GM12872 (cell line): ENCODE results near the gene COL9A2.

Experiments
- CTCF ChIP-seq: IDR thresholded peaks from 3 replicates; pipeline ENCODE4 v1.5.1; 2011; ENCODE audit warnings: low read depth, mild to moderate bottlenecking, low read length, moderate library complexity; ENCODE audit not compliant: insufficient read depth

Gene COL9A2

GRCh38 chr1:40315795-40316594 lies 1.1 kb downstream of the COL9A2 start:
- 0 out of 3 replicates have a peak, but pooled peaks have one; percentile 7 for TF ChIP-seq CTCF

- peak; percentile 97 for TF ChIP-seq CTCF
Measured at GRCh38 chr1:40315239-40315794, 1.8 kb downstream of the COL9A2 start.

GRCh38 chr1:40314721-40315238 lies 2.3 kb downstream of the COL9A2 start:
- TF ChIP-seq CTCF: no peak

- no peak for TF ChIP-seq CTCF
Measured at GRCh38 chr1:40313958-40314720, 2.9 kb downstream of the COL9A2 start.

GRCh38 chr1:40313329-40313957 lies 3.6 kb downstream of the COL9A2 start:
- TF ChIP-seq CTCF: no peak

GRCh38 chr1:40312238-40313205 lies 4.6 kb downstream of the COL9A2 start:
- TF ChIP-seq CTCF: no peak
